Activated effector memory CD4-positive, alpha-beta T cell treated with anti-CD3 and anti-CD28 coated beads, Interleukin-2, amount 50 U/mL, for 16 hours (primary cell): Measurements from ENCODE around the gene PSG2.
"Not testable (repeated sequence)": the region's sequence is repeated elsewhere in the genome, so short reads cannot be mapped to it uniquely, and the experiment has no call there.

Source experiments
- DNase-seq: peaks from one replicate; pipeline ENCODE4 v3.0.0-alpha.2; 2020

The PSG2 gene

DNA sequence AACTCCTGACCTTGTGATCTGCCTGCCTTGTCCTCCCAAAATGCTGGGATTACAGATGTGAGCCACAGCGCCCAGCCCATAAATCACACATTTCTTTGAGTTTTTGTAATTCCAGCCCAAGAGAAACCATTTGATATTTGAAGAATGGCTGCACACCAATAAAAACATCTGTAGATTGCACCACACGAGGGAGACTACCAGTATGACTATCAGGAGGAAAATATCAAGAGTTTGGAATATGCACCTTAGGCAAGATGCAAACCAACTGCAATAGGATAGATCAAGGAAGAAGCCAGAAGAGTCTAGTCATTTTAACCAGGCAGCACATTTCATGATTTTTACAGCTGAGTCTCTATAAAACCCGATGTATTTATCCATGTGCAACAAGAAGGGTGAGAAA, 20.1 kb downstream of the PSG2 start:
- not testable (repeated sequence) for DNase-seq

DNA sequence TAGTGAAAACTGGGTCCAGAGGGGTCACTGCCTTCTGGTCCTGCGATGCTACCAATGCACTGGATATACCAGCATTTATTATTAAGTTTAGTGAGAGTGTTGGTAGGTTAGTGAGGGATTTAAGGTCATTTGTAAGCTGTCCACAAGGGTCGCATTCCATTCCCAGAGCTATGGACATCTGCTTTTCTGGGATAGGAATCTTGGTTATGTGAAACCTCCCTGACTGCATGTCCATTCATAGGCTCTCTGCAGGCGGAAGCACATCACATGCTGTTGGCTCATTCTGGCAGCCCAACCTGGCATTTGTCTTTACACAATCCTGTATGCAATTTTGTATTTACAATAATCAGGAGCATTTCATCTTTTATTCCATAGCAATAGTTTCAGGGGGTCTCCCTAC, 21.2 kb downstream of the PSG2 start:
- DNase-seq, result not testable (repeated sequence)

DNA sequence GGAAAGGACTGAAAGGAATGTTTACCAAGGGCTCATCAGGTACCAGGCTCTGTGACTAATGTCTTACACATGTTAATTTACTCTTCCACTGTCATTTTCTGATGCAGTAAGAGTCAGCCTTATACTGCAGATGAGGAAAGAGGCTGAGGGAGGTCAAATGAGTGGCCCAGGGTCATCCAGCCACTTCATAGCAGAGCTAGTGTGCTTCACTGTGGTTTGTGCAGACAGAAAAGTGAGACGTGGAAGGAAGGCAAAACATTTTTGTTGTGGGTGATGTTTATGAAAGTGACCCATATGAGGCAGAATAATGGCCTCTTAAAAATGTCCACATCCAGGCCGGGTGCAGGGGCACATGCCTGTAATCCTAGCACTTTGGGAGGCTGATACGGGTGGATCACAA, 22.2 kb downstream of the PSG2 start:
- not testable (repeated sequence) for DNase-seq

DNA sequence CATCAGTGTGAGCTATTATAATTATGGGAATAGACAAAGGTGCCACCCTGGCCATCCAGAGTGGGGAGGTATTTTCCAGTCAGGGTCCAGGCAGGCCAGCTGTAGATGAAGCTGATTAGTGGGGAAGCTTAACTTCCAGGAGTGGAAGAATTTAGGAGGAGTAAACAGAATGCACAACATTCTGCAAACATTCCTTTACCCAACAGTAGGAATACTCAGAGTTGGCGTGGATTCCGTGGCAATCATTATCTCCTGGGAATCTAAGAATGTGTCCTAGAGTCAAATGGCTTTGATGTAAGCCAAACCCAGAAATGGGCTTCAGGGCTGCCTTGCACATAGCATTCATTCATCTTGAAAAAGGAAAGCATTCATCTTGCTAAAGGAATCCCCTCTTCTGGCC, 23.0 kb downstream of the PSG2 start:
- not testable (repeated sequence) for DNase-seq

DNA sequence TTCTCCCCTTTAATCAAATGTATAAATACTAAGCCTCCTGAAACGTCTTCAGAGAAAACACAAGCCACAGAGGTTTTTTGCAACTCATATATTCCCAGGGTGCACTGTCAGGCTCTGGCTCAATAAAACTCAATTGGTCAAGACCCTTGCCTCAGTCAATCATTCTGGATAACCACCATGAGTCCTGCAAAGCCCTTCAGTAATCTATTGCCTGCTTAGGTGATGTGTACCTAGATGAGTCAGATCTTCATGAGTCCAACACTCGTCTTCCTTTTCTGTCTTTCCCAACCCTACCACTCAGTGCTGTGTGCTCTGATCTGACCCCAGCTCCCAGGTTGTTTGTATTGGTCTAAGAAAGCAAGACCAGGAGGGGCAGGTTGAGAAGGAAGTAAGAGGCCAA, 24.1 kb downstream of the PSG2 start:
- not testable (repeated sequence) for DNase-seq

DNA sequence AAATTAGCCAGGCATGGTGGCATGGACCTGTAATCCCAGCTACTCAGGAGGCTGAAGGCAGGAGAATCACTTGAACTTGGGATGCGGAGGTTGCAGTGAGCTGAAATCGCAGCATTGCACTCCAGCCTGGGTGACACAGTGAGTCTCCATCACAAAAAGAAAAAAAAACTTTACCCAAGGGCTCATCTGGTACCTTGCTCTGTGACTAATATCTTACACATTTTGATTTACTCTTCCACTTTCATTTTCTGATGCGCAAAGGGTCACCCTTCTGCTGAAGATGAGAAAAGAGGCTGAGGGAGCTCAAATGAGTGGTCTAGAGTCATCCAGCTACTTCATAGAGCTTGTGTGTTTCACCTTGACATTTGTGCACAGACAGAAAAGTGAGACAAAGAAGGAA, 34.5 kb downstream of the PSG2 start:
- DNase-seq, result not testable (repeated sequence)

DNA sequence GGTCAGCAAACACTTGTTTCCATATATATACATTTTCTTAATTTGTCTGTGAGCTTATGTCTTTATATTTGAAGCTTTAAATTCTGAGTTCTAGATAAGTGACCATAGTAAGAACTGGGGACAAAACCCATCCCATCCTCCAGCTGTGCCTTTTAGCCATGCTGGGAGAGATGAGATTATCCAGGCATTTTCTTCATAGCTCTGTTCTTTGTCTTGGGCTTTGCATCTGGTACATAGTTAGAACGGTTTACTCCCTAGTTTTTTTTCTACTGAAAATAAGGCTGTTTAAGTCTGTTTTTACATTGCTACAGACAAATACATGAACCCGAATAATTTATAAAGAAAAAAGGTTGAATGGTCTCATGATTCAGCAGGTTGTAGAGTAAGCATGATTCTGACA, 35.9 kb downstream of the PSG2 start:
- DNase-seq, result not testable (repeated sequence)

DNA sequence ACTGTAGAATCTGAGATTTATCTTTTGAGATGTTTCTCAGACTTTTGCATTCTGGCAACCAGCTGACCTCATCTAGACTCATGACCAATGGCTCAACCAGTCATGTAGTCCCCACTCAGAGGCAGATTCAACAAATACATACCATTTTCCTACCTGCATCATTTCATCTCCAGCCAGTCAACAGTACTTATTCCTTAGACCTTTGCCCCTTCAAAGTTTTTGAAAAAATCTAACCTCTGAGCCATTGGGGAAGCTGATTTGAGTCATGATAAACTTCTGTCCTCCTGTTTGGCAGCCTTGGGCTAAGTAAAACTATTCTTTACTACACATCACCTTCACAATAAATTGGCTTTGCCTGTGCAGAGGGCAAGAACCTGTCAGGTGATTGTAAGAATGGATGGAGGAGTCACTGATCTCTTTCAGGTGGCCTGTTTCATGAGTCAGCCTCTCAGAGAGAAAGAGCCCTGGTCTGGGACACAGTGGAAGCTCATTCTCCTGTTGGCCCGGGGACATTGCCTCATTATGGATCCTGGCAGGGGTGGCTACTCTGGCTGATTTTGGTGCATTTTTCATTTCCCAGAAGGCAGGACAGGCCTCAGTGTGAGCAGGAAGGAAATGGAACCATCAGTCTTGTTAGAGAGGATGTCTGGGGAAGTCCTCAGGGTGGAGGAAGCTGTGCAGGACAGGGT, 38.9 kb downstream of the PSG2 start:
- not testable (repeated sequence) for DNase-seq

DNA sequence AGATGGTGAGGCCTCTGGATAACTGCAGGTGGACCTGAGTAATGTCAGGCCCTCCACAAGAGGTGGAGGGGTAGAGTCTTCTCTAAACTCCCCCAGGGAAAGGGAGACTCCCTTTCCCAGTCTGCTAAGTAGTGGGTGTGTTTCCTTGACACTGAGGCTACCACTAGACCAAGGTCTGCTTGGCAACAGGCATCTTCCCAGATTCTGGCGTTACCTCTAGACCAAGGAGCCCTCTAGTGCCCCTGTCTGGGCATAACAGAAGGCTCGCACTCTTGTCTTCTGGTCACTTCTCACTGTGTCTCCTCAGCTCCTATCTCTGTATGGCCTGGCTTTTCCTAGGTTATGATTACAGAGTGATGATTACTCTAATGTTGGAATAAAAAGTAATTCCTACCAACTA, 50.9 kb downstream of the PSG2 start:
- not testable (repeated sequence) for DNase-seq

DNA sequence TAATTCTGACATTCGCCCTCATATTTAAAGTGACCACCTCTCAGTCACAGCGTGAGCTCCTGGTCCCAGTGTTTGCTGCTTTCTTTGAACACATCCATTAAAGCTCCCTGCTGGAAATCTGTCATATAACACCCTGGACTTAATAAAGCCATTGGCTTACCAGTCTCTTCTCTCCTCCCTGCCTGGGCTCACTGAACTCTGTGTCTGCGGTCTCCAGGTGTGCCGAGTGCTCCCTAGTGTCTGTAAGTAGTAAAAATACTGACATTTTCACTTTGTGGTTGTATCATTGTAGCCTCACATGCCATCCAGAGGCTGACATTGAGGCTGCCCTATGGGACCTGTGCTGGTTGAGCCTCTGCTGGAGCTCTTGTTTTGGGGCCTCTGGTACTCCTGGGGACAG, 53.6 kb downstream of the PSG2 start:
- DNase-seq, result no peak

DNA sequence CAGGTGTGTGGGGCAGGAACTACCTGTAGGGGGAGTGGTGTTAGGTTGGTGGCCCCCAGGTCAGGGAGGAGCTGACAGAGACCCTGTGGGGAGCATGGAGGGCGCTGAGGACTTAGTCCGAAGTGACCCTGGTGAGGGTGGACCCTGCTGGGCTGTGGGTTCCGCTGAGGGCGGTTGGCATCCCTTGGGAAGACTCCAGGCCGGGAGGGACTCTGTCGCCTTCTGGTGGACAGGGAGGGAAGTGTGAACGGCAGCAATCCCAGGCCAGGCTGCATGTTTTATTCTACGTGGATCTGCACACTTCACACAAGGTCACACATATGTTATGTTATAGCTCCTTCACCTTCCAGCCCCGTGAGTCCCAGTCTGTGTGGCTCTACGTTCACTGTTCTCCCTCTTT, 54.5 kb downstream of the PSG2 start:
- not testable (repeated sequence) for DNase-seq

DNA sequence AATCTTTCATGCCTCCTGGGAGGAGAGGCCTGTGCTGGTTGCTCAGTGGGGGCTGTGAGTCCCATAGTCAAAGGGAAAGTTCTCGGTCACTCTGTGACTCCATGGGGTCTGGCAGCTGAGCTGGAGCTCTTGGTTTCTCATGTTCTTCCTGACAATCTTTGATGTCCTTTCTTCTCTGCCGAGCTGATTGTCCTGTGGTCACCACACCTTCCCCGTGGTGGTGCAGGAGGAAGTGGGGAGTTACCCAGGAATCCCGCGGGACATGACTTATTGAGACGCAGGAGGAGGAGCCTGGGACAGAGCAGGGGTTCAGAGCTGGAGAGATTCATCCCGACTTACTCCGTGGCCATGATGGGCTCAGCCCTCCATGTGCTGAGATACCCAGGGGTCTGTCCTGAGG, 55.4 kb downstream of the PSG2 start:
- not testable (repeated sequence) for DNase-seq

DNA sequence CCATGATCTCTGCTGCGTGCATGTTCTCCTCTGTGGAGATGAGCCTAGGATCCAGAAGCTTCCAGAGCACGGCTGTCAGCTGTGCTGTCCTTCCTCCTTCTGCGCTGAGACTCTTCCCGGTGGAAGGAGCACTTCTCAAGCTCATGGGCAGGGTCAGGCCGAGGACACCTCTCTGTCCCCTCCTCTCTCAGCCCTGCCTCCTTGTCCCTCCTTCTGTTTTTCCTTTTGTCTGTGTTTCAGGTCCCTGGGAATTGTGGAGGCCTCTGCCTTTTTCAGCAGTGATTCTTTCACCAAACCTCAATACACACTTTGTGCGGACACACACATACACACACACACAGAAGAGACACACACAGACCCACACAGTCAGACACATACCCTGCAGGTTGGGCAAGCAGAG, 56.1 kb downstream of the PSG2 start, which contains the start of gene PSG11:
Gene PSG11, minus strand, starts transcription at position 101 of the 400 bp plus-strand sequence. Its CDS starts 97 bp downstream, at position 4.
- DNase-seq, result not testable (repeated sequence)

DNA sequence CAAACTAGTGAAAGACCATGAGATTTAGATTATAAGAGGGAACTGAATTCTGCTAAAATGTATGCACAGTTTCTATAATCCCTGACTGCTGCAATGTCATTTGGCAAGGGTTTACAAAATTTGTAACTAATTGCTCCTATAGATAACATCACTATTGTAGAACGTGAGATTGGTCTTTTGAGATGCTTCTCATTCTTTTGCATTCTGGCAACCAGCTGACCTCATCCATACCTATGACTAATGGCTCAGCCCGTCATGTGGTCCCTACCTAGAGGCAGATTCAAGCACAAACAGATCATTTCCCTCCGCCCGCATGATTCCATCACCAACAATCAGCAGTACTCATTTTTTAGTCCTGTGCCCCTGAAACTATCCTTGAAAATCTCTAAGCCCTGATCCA, 60.4 kb downstream of the PSG2 start:
- not testable (repeated sequence) for DNase-seq

DNA sequence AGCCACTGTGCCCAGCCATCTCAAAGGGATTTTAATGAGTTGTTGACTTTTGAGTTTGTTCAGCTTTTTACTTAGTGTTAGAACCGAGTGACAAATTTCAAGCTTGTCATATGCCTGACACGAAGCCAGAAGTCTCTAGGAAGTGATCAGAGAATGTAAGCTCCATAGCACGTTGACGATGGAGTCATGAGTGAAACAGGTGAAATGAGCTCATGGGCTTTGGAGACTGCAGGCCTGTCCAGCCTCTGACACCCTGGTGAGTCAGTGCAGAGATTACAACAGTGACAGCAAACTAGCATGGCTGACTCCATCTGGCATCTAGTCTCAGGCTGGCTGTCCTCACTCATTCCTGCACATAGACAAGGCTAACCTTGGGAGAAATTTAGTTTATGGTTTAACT, 60.9 kb downstream of the PSG2 start:
- DNase-seq, result not testable (repeated sequence)

DNA sequence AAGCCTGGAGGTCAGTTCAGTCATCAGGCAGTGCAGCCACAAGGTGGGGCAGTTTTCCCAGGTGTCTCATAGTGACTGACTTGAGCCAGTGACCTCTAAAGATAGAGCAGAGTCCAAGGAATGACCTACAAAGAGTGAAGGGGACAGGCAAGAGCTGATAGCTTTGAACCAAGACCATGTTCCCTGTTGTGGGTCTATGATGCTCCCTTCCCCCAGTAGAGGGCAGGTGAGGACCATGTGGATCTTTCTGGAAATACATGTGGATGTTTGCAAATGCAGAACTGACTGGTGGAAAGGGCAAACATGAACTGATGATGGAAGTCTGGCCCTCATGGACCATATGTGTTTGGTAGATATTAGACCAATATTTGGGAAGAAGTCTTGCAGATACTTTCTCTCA, 62.9 kb downstream of the PSG2 start:
- not testable (repeated sequence) for DNase-seq
